Keratinocyte (primary cell): ENCODE results near the gene ATE1. TPM values are rescaled to one million over a fixed set of nuclear protein-coding genes. Genes with fewer than 3 reads are reported as not detected.

Source experiments
- DNase-seq: peaks from one replicate; pipeline ENCODE4 v3.0.0-alpha.2; 2011; ENCODE audit warnings: low read depth, missing footprints, low spot score
- FAIRE-seq: peaks from 2 replicates; lab custom pipeline; 2011; peaks lifted over from hg19 to GRCh38; lab: Jason Lieb, UNC
- H2AFZ ChIP-seq: 2 replicates; pipeline ENCODE4 v1.6.0; 2012; ENCODE audit warnings: low read length, control low read depth, inconsistent platforms; ENCODE audit not compliant: control insufficient read depth
- H3K27ac ChIP-seq: 2 replicates; pipeline ENCODE4 v1.5.1; 2011; ENCODE audit warnings: low read length; ENCODE audit not compliant: control insufficient read depth, insufficient read depth
- H3K27me3 ChIP-seq: 3 replicates; pipeline ENCODE4 v1.6.0; 2011; ENCODE audit warnings: low read length; ENCODE audit not compliant: control insufficient read depth, insufficient read depth; ENCODE audit errors: extremely low read depth
- H3K36me3 ChIP-seq, 2 experiments: 2 replicates in 1 of 2; 3 replicates in 1 of 2; pipeline ENCODE4 v1.5.1; 2011; ENCODE audit warnings: low read length in 2 of 2, mild to moderate bottlenecking in 1 of 2; ENCODE audit not compliant: control insufficient read depth in 2 of 2, insufficient read depth in 2 of 2; ENCODE audit errors: extremely low read depth in 1 of 2
- H3K4me1 ChIP-seq: 3 replicates; pipeline ENCODE4 v1.5.1; 2011; ENCODE audit warnings: low read length; ENCODE audit not compliant: control insufficient read depth, insufficient read depth; ENCODE audit errors: extremely low read depth
- H3K4me2 ChIP-seq: 3 replicates; pipeline ENCODE4 v1.6.0; 2011; ENCODE audit warnings: low read depth, low read length; ENCODE audit not compliant: control insufficient read depth, insufficient read depth; ENCODE audit errors: extremely low read depth
- H3K4me3 ChIP-seq, 3 experiments: fragments of 200-600 bp in 1 of 3; sonication (generic) in 1 of 3; 2 replicates in 2 of 3; 3 replicates in 1 of 3; pipeline ENCODE4 v1.5.1; 2011 to 2016; ENCODE audit warnings: low read length in 3 of 3, mild to moderate bottlenecking in 3 of 3, control low read depth in 2 of 3, inconsistent platforms in 1 of 3, low read depth in 1 of 3, mixed read lengths in 1 of 3, mixed run types in 1 of 3, moderate library complexity in 1 of 3; ENCODE audit not compliant: control insufficient read depth in 2 of 3, insufficient read depth in 2 of 3; ENCODE audit errors: extremely low read depth in 1 of 3
- H3K79me2 ChIP-seq: 2 replicates; pipeline ENCODE4 v1.6.0; 2012; ENCODE audit warnings: low read length; ENCODE audit not compliant: control insufficient read depth, insufficient read depth
- H3K9ac ChIP-seq: 3 replicates; pipeline ENCODE4 v1.6.0; 2011; ENCODE audit warnings: low read length; ENCODE audit not compliant: control insufficient read depth, insufficient read depth; ENCODE audit errors: extremely low read depth
- H3K9me1 ChIP-seq: 3 replicates; pipeline ENCODE4 v1.6.0; 2011; ENCODE audit warnings: low read length; ENCODE audit not compliant: control insufficient read depth, insufficient read depth; ENCODE audit errors: extremely low read depth
- H3K9me3 ChIP-seq: 2 replicates; pipeline ENCODE4 v1.5.1; 2012; ENCODE audit warnings: low read depth, low read length; ENCODE audit not compliant: control insufficient read depth
- H4K20me1 ChIP-seq: 3 replicates; pipeline ENCODE4 v1.6.0; 2011; ENCODE audit warnings: low read length; ENCODE audit not compliant: control insufficient read depth, insufficient read depth; ENCODE audit errors: extremely low read depth
- CTCF ChIP-seq, 3 experiments: IDR thresholded peaks in 1 of 3; conservative IDR thresholded peaks in 1 of 3; optimal IDR thresholded peaks in 1 of 3; 2 replicates in 2 of 3; 3 replicates in 1 of 3; pipeline versions ENCODE3 to v1.5.1; 2011; ENCODE audit warnings: low read length in 3 of 3, mild to moderate bottlenecking in 3 of 3, moderate library complexity in 2 of 3, control low read depth in 1 of 3, inconsistent platforms in 1 of 3; ENCODE audit not compliant: insufficient read depth in 2 of 3; ENCODE audit errors: extremely low read depth in 1 of 3
- EZH2 ChIP-seq: IDR thresholded peaks from one replicate; pipeline ENCODE4 v1.6.1; 2012; ENCODE audit warnings: inconsistent platforms, mild to moderate bottlenecking, low read length, moderate library complexity
- dilution Hi-C: fragments of 300-500 bp; cut with MboI; formaldehyde crosslinking; loops from one replicate; pipeline ENCODE4 v1.7.0; 2020; ENCODE audit warnings: low sequenced_read_pairs; ENCODE audit not compliant: extremely low pct_ligation_motif_present
- polyA plus RNA-seq, 5 experiments: library from polyadenylated mRNA; depleted of rRNA in 3 of 5; stranded (reverse) in 3 of 5; stranded (forward) in 1 of 5; unstranded in 1 of 5; fragments of >200 nt; gene quantifications; 1 replicate in 1 of 5; 2 replicates in 3 of 5; 3 replicates in 1 of 5; pipeline versions ENCODE4 v1.2.1 to v1.2.3, GENCODE V29; 2011 to 2012; ENCODE audit warnings: missing spikeins in 2 of 5, low read depth in 1 of 5, low replicate concordance in 1 of 5

The ATE1 gene
- polyA plus RNA-seq, 1 donor (not counting 4 experiments of a cell fraction or from before 2014, with no cell fraction given), result 14.9 TPM

GRCh38 chr10:121854809-121855445 lies 72.9 kb downstream of the ATE1 start:
- FAIRE-seq, result no peak

GRCh38 chr10:121853950-121854349 lies 73.9 kb downstream of the ATE1 start:
- no peaks in the 10 kb centered on the region for H3K4me1 ChIP-seq
- no peak overlapping the region for H3K4me2 ChIP-seq
- no peak overlapping the region for H2AFZ ChIP-seq
- DNase-seq (no peak), FAIRE-seq (no peak)
- peaks cover 0 to 2% of the 10 kb centered on the region in 2 experiments for H3K36me3 ChIP-seq
- no peak overlapping the region for H3K27ac ChIP-seq
- H3K9me1 ChIP-seq, result no peaks in the 10 kb centered on the region
- no peaks in the 10 kb centered on the region for H3K79me2 ChIP-seq
- no peak overlapping the region for H3K9ac ChIP-seq
- no peaks in the 10 kb centered on the region for H3K27me3 ChIP-seq
- no peak overlapping the region for H3K4me3 ChIP-seq
- dilution Hi-C loops, result no loop called here
- H3K9me3 ChIP-seq, result no peaks in the 10 kb centered on the region
- H4K20me1 ChIP-seq, result no peaks in the 10 kb centered on the region
- TF ChIP-seq EZH2 (no peak), CTCF (optimal IDR thresholded peaks at IDR 0.05 in 1 of 3, IDR thresholded peaks at IDR 0.05 in 1 of 3, conservative IDR thresholded peaks at IDR 0.05 in 1 of 3; ENCODE audit: extremely low read depth in 1 of 3, insufficient read depth in 2 of 3, low read length in 3 of 3) (no peak)

More at GRCh38 chr10:121854809-121855445, 72.9 kb downstream of the ATE1 start:
- H4K20me1 ChIP-seq, result no peaks in the 10 kb centered on the region
- H3K36me3 ChIP-seq, result no peaks in the 10 kb centered on the region
- H3K79me2 ChIP-seq, result no peaks in the 10 kb centered on the region
- no peak overlapping the region for H3K4me2 ChIP-seq
- H3K4me3 ChIP-seq, result no peak overlapping the region
- TF ChIP-seq EZH2 (no peak), CTCF (optimal IDR thresholded peaks at IDR 0.05 in 1 of 3, IDR thresholded peaks at IDR 0.05 in 1 of 3, conservative IDR thresholded peaks at IDR 0.05 in 1 of 3; ENCODE audit: extremely low read depth in 1 of 3, insufficient read depth in 2 of 3, low read length in 3 of 3) (no peak)
- H3K27me3 ChIP-seq, result no peaks in the 10 kb centered on the region
- dilution Hi-C loops, result no loop called here
- no peak overlapping the region for H3K9ac ChIP-seq
- no peak overlapping the region for H3K27ac ChIP-seq
- no peaks in the 10 kb centered on the region for H3K9me3 ChIP-seq
- H3K9me1 ChIP-seq, result no peaks in the 10 kb centered on the region
- H3K4me1 ChIP-seq, result no peaks in the 10 kb centered on the region
- no peak for DNase-seq
- H2AFZ ChIP-seq, result no peak overlapping the region
